Measurements from ENCODE around the gene SPAG16.

GRCh38 chr2:213353419-213353818, 69.2 kb downstream of the SPAG16 start:
- TF ChIP-seq EZH2 (IDR thresholded peaks at IDR 0.05; ENCODE audit: low read length, unreplicated experiment): no peak
- no peak for TF ChIP-seq CTCF (conservative IDR thresholded peaks at IDR 0.05; ENCODE audit: low read depth, low read length)
